Vagina (tissue), 2 donors: Measurements from ENCODE around the gene ARID1B.

Source experiments
- POLR2A ChIP-seq, 2 donors: fragments of 450-650 bp; IDR thresholded peaks; one replicate each; pipeline ENCODE4 v1.6.1; 2017; ENCODE audit warnings: antibody characterized with exemption in 2 of 2, mild to moderate bottlenecking in 2 of 2, moderate library complexity in 2 of 2
- POLR2AphosphoS5 ChIP-seq, 2 donors: sonication (generic); formaldehyde crosslinking; IDR thresholded peaks; one replicate each; pipeline ENCODE4 v1.9.0; 2017; ENCODE audit warnings: antibody characterized with exemption in 2 of 2, mild to moderate bottlenecking in 2 of 2, low read depth in 1 of 2; ENCODE audit not compliant: insufficient read depth in 1 of 2
- TF ChIP-seq, protein P1 (sequence below), 3 experiments: fragments of 450-650 bp in 2 of 3; fragments of 200-600 bp in 1 of 3; sonication (generic) in 1 of 3; IDR thresholded peaks; one replicate each; pipeline ENCODE4 v1.5.1; 2017 to 2019; ENCODE audit warnings: antibody characterized with exemption in 3 of 3, mild to moderate bottlenecking in 2 of 3, moderate library complexity in 2 of 3

DNA sequence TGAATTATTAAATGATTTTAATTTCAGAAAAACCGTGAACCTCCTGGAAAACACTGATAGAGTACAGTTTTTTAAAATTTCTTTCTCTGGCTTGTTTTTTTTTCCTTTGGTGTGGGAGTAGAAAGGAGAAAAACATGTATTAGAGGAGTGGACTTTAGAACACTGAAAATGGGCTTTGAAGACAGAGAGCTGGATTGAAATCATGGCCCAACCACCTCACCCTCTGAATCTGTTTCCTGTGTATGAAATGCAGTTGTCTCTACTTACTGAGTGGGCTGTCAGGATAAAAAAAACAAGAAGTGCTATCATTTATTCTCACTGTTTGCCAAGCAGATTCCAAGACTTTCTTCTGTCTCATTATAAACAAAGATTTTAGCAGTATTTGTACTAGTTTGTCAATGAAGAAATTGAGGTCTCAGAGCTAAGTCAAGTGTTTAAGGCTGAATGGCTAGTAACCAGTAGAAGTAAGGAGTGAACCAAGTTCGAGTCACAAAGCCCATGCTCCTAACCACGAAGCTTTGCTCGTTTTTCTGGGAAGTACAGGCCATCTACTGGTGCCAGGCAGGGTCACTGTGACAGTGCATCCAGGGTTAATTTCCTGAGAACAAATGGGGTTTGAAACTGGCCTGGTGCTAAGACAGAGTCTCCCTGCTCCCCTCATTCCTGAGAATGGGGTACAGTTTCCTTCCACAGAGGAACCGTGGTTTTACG is 289.8 kb downstream of the ARID1B start:
- TF ChIP-seq, protein P1, sequence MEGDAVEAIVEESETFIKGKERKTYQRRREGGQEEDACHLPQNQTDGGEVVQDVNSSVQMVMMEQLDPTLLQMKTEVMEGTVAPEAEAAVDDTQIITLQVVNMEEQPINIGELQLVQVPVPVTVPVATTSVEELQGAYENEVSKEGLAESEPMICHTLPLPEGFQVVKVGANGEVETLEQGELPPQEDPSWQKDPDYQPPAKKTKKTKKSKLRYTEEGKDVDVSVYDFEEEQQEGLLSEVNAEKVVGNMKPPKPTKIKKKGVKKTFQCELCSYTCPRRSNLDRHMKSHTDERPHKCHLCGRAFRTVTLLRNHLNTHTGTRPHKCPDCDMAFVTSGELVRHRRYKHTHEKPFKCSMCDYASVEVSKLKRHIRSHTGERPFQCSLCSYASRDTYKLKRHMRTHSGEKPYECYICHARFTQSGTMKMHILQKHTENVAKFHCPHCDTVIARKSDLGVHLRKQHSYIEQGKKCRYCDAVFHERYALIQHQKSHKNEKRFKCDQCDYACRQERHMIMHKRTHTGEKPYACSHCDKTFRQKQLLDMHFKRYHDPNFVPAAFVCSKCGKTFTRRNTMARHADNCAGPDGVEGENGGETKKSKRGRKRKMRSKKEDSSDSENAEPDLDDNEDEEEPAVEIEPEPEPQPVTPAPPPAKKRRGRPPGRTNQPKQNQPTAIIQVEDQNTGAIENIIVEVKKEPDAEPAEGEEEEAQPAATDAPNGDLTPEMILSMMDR (IDR thresholded peaks at IDR 0.05): no peak
- TF ChIP-seq POLR2A (IDR thresholded peaks at IDR 0.05): no peak
- no peak for TF ChIP-seq POLR2AphosphoS5 (IDR thresholded peaks at IDR 0.05; ENCODE audit: insufficient read depth in 1 of 2, low read depth in 1 of 2)
